ENCODE data around the gene PDE7B.

DNA sequence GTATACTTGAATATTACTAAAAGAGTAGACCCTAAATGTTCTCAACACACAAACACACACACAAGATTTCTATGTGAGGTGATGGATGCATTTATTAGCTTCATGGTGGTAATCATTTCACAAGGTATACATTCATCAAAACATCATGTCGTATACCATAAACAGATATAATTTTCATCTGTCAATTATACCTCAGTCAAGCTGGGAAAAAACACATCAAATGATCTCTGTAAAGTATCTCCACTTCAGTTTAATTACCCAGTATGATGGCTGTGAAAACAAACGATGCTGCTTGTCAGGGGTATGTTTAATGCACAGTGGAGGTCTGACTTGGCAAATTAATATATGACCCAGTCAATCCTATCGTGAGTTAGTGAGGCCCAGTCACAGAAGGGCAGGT, 241.4 kb downstream of the PDE7B start:
- no peak for TF ChIP-seq CTCF (IDR thresholded peaks at IDR 0.05)
- TF ChIP-seq POLR2AphosphoS5 (IDR thresholded peaks at IDR 0.05) = no peak
- no peak for TF ChIP-seq POLR2A (IDR thresholded peaks at IDR 0.05)
